ENCODE data around the gene PTPN3. TPM values are rescaled to one million over a fixed set of nuclear protein-coding genes. Genes with fewer than 3 reads are reported as not detected.

Gene PTPN3
- total and polyA plus RNA-seq, 9 of the 15 experiments (the other 6 are each of a cell fraction or from before 2014, with no cell fraction given), result 0.02 TPM; not detected in 8

GRCh38 chr9:109328978-109329637 is 169.0 kb downstream of the PTPN3 start (continued):
- TF ChIP-seq TOE1 (IDR thresholded peaks at IDR 0.05; ENCODE audit: borderline replicate concordance), result no peak
- TF ChIP-seq TOE1 (CRISPR knock-in tag; IDR thresholded peaks at IDR 0.05; ENCODE audit: borderline replicate concordance, low read depth), result no peak
- no peak for TF ChIP-seq ZBTB2 (IDR thresholded peaks at IDR 0.05)
- no peak for TF ChIP-seq PURB (CRISPR knock-in tag; IDR thresholded peaks at IDR 0.05; ENCODE audit: low read depth)
- no peak for TF ChIP-seq NR2F6 (CRISPR knock-in tag; IDR thresholded peaks at IDR 0.05)
- no peak for TF ChIP-seq HINFP (tag; conservative IDR thresholded peaks at IDR 0.05; ENCODE audit: low read depth)

Small RNA genes within 50 kb of the gene (microRNA-seq; reads per million reads assigned to microRNA genes)
- not detected for gene MIR3927 (ENCODE audit: borderline microRNAs expressed)

Small RNA genes within 50 kb of the gene (small RNA-seq; reads per million reads assigned to genes)
- gene MIR3927, result not detected

Other genes starting within 250 kb of the PTPN3 start
- gene EPB41L4B, start 177.2 kb downstream of the PTPN3 start, total RNA-seq (2014; rRNA removed), result 0.04 and 0.09 TPM in 2 replicates
- 0.29 and 0.32 TPM in 2 replicates for gene EPB41L4B, start 177.2 kb downstream of the PTPN3 start, total RNA-seq (2014; rRNA removed; fragmentation: Illumina TruSeq; extraction: Trizol)
- 0.08 and 0.11 TPM in 2 replicates for gene EPB41L4B, start 177.2 kb downstream of the PTPN3 start, total RNA-seq (2015; rRNA removed; fragmentation: Illumina TruSeq; extraction: Trizol)
- 0.38 and 0.63 TPM in 2 replicates for gene EPB41L4B, start 177.2 kb downstream of the PTPN3 start, total RNA-seq (2021)
- 0.22 and 0.38 TPM in 2 replicates for gene EPB41L4B, start 177.2 kb downstream of the PTPN3 start, polyA plus RNA-seq (2011; rRNA removed)
- 0.24 and 0.30 TPM in 2 replicates for gene EPB41L4B, start 177.2 kb downstream of the PTPN3 start, polyA plus RNA-seq (2014; fragmentation: Illumina TruSeq; extraction: Trizol)
- gene EPB41L4B, start 177.2 kb downstream of the PTPN3 start, polyA plus RNA-seq (2014; fragmentation: Nextera tagmentation; extraction: Ambion mirVana), result under 1 TPM; 0.13 to 0.21 TPM
- gene EPB41L4B, start 177.2 kb downstream of the PTPN3 start, polyA plus RNA-seq (2014; rRNA removed), result 0.21 and 0.28 TPM in 2 replicates